GM23338 (cell line): ENCODE results near the gene AP1S2. TPM values are rescaled to one million over a fixed set of nuclear protein-coding genes. Genes with fewer than 3 reads are reported as not detected.

Experiments used
- ATAC-seq: fragments of 200-7000 bp; cut with Tn5 transposase; 3 replicates; pipeline ENCODE4 v1.9.1; 2020
- DNase-seq: peaks from one replicate; pipeline ENCODE4 v3.0.0-alpha.2; 2015; ENCODE audit warnings: low spot score
- H2AFZ ChIP-seq: fragments of 200-600 bp; sonication (generic); 2 replicates; pipeline ENCODE4 v1.8.0; 2016; ENCODE audit warnings: antibody characterized with exemption, mild to moderate bottlenecking, moderate library complexity
- H3F3A ChIP-seq: fragments of 200-600 bp; sonication (generic); replicated peaks from 2 replicates; pipeline ENCODE4 v1.8.0; 2017; ENCODE audit warnings: antibody characterized with exemption, mixed run types, low read depth
- H3K27ac ChIP-seq: fragments of 200-600 bp; sonication (generic); 2 replicates; pipeline ENCODE4 v1.6.1; 2016; ENCODE audit warnings: low read depth
- H3K27me3 ChIP-seq: fragments of 200-600 bp; sonication (generic); 2 replicates; pipeline ENCODE4 v1.8.0; 2016; ENCODE audit warnings: mild to moderate bottlenecking, mixed run types, moderate library complexity; ENCODE audit not compliant: insufficient read depth
- H3K36me3 ChIP-seq: fragments of 200-600 bp; sonication (generic); 2 replicates; pipeline ENCODE4 v1.8.0; 2016; ENCODE audit warnings: mild to moderate bottlenecking; ENCODE audit not compliant: insufficient read depth
- H3K4me1 ChIP-seq: fragments of 200-600 bp; sonication (generic); 2 replicates; pipeline ENCODE4 v1.8.0; 2016; ENCODE audit warnings: mild to moderate bottlenecking, moderate library complexity; ENCODE audit not compliant: insufficient read depth
- H3K4me2 ChIP-seq: fragments of 200-600 bp; sonication (generic); 2 replicates; pipeline ENCODE4 v1.7.1; 2017; ENCODE audit warnings: mixed run types
- H3K4me3 ChIP-seq: fragments of 200-600 bp; sonication (generic); 2 replicates; pipeline ENCODE4 v1.6.1; 2016; ENCODE audit warnings: mixed run types
- H3K79me2 ChIP-seq: fragments of 200-600 bp; sonication (generic); replicated peaks from 2 replicates; pipeline ENCODE4 v1.8.0; 2017; ENCODE audit warnings: mild to moderate bottlenecking; ENCODE audit not compliant: insufficient read depth
- H3K9me2 ChIP-seq: fragments of 200-600 bp; sonication (generic); 2 replicates; pipeline ENCODE4 v1.8.0; 2017; ENCODE audit not compliant: insufficient read depth
- H4K20me1 ChIP-seq: fragments of 200-600 bp; sonication (generic); replicated peaks from 2 replicates; pipeline ENCODE4 v1.8.0; 2017; ENCODE audit warnings: mild to moderate bottlenecking; ENCODE audit not compliant: insufficient read depth
- H3K27ac Mint-ChIP-seq: 2 replicates; pipeline ENCODE4 v1.8.0; 2020; ENCODE audit warnings: inconsistent platforms, mild to moderate bottlenecking, moderate library complexity, mixed read lengths
- H3K27me3 Mint-ChIP-seq: 3 replicates; pipeline ENCODE4 v1.8.0; 2022; ENCODE audit warnings: low read depth, mild to moderate bottlenecking, moderate library complexity, mixed read lengths, inconsistent platforms; ENCODE audit not compliant: insufficient read depth, poor library complexity
- H3K36me3 Mint-ChIP-seq: 3 replicates; pipeline ENCODE4 v1.8.0; 2021; ENCODE audit warnings: low read depth, mild to moderate bottlenecking, inconsistent platforms, moderate library complexity, mixed read lengths
- H3K4me1 Mint-ChIP-seq: 3 replicates; pipeline ENCODE4 v1.8.0; 2020; ENCODE audit warnings: mild to moderate bottlenecking, inconsistent platforms, mixed read lengths
- H3K4me3 Mint-ChIP-seq: 3 replicates; pipeline ENCODE4 v1.8.0; 2021; ENCODE audit warnings: moderate library complexity, mild to moderate bottlenecking, inconsistent platforms, mixed read lengths
- H3K9me3 Mint-ChIP-seq: 3 replicates; pipeline ENCODE4 v1.8.0; 2020; ENCODE audit warnings: moderate library complexity, mild to moderate bottlenecking, inconsistent platforms, mixed read lengths
- CREB1 ChIP-seq: fragments of 250-450 bp; sonication (Bioruptor Pico); IDR thresholded peaks from 2 replicates; pipeline ENCODE4 v1.5.0; 2020; ENCODE audit warnings: low read depth, mild to moderate bottlenecking, moderate library complexity
- CTCF ChIP-seq, 2 experiments: fragments of 200-600 bp in 1 of 2; sonication (generic) in 1 of 2; conservative IDR thresholded peaks; 2 replicates each; pipeline versions ENCODE4 v1.5.1 to v1.6.1; 2016 to 2017; ENCODE audit warnings: antibody characterized with exemption in 2 of 2, low read depth in 2 of 2, mild to moderate bottlenecking in 2 of 2, moderate library complexity in 1 of 2
- EZH2 ChIP-seq: fragments of 200-600 bp; sonication (generic); IDR thresholded peaks from one replicate; pipeline ENCODE4 v1.8.0; 2017; ENCODE audit warnings: antibody characterized with exemption, mild to moderate bottlenecking, low read depth; ENCODE audit not compliant: unreplicated experiment
- EZH2phosphoT487 ChIP-seq: fragments of 200-600 bp; sonication (generic); IDR thresholded peaks from one replicate; pipeline ENCODE4 v1.8.1; 2018; ENCODE audit warnings: antibody characterized with exemption; ENCODE audit not compliant: unreplicated experiment
- JUNB ChIP-seq: IDR thresholded peaks from one replicate; pipeline ENCODE4 v1.6.1; 2016; ENCODE audit warnings: antibody characterized with exemption; ENCODE audit not compliant: unreplicated experiment
- NANOG ChIP-seq: IDR thresholded peaks from 2 replicates; pipeline ENCODE4 v1.6.1; 2016; ENCODE audit warnings: antibody characterized with exemption, borderline replicate concordance
- POLR2AphosphoS5 ChIP-seq: IDR thresholded peaks from 2 replicates; pipeline ENCODE4 v1.6.1; 2016; ENCODE audit warnings: antibody characterized with exemption, low read depth
- STAT1 ChIP-seq: IDR thresholded peaks from one replicate; pipeline ENCODE4 v1.6.1; 2016; ENCODE audit warnings: antibody characterized with exemption; ENCODE audit not compliant: unreplicated experiment
- ZNF114 ChIP-seq: fragments of 250-450 bp; sonication (Bioruptor Pico); IDR thresholded peaks from 2 replicates; pipeline ENCODE4 v1.5.0; 2020; ENCODE audit warnings: mild to moderate bottlenecking, moderate library complexity
- ZNF331 ChIP-seq: fragments of 250-450 bp; sonication (Bioruptor Pico); IDR thresholded peaks from 2 replicates; pipeline ENCODE4 v1.5.0; 2020; ENCODE audit warnings: low read depth, mild to moderate bottlenecking, moderate library complexity
- ZNF462 ChIP-seq: fragments of 250-450 bp; sonication (Bioruptor Pico); IDR thresholded peaks from 2 replicates; pipeline ENCODE4 v1.5.0; 2020; ENCODE audit warnings: mild to moderate bottlenecking, moderate library complexity
- polyA plus RNA-seq: library from polyadenylated mRNA; unstranded; fragments of >200 nt; fragmentation: Nextera tagmentation; extraction: Ambion mirVana; gene quantifications from 2 replicates; pipeline ENCODE4 v1.2.1, GENCODE V29; 2016
- total RNA-seq: library from RNA; depleted of rRNA; stranded (reverse); fragments of >200 nt; shearing (Covaris generic); gene quantifications from 2 replicates; pipeline ENCODE4 v1.2.3, GENCODE V29; 2014
- TF ChIP-seq, protein P1 (sequence below): IDR thresholded peaks from 2 replicates; pipeline ENCODE4 v1.6.1; 2016; ENCODE audit warnings: antibody characterized with exemption
- TF ChIP-seq, protein P2 (sequence below): IDR thresholded peaks from one replicate; pipeline ENCODE4 v1.6.1; 2018; ENCODE audit warnings: antibody characterized with exemption; ENCODE audit not compliant: unreplicated experiment

The AP1S2 gene
- total and polyA plus RNA-seq, 2 experiments from 2014 or later, result 160 to 251 TPM

DNA sequence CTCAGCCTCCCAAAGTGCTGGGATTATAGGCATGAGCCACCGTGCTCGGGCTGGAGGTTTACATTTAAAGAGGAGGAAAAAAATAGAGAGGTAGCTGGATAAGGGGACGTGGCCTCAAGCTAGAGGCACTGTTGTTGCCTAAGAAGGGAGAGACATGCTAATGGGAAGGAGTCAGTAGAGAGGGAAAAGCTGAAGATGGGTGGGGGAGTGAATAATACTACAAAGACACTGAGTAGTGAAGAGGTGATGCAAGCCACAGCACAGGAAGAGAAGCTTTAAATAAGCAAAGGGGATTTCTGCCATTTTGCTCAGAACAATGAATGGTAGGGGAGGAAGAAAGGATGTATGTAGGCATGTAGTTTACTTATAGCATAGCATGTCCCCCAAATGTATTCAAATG is 11.5 kb upstream of the AP1S2 start:
- Histone ChIP-seq H3K79me2 (no peaks in the 10 kb centered on the region), H3K9me2 (no peaks in the 10 kb centered on the region), H3K27me3 (no peaks in the 10 kb centered on the region), H3K4me1 (no peaks in the 10 kb centered on the region), H3K27ac (no peak overlapping the region), H3K4me3 (no peak overlapping the region), H3K4me2 (no peak overlapping the region), H3K36me3 (no peaks in the 10 kb centered on the region), H4K20me1 (no peaks in the 10 kb centered on the region), H3F3A (no peaks in the 10 kb centered on the region), H2AFZ (no peak overlapping the region)
- H3K9me3 Mint-ChIP-seq, result no peaks in the 10 kb centered on the region; the same call in 2 of the 3 replicates
- no peak overlapping the region for H3K27ac Mint-ChIP-seq
- no peaks in the 10 kb centered on the region for H3K27me3 Mint-ChIP-seq
- H3K4me3 Mint-ChIP-seq, result no peak overlapping the region
- peaks cover 3% of the 10 kb centered on the region; the same call in 1 of the 3 replicates for H3K4me1 Mint-ChIP-seq
- ATAC-seq (no peak; the same call in 2 of the 3 replicates), DNase-seq (no peak)
- no peaks in the 10 kb centered on the region for H3K36me3 Mint-ChIP-seq
- TF ChIP-seq, protein P1, sequence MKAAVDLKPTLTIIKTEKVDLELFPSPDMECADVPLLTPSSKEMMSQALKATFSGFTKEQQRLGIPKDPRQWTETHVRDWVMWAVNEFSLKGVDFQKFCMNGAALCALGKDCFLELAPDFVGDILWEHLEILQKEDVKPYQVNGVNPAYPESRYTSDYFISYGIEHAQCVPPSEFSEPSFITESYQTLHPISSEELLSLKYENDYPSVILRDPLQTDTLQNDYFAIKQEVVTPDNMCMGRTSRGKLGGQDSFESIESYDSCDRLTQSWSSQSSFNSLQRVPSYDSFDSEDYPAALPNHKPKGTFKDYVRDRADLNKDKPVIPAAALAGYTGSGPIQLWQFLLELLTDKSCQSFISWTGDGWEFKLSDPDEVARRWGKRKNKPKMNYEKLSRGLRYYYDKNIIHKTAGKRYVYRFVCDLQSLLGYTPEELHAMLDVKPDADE, result no peak
- no peak for TF ChIP-seq CREB1 (CRISPR knock-in tag)
- no peak for TF ChIP-seq ZNF462 (CRISPR knock-in tag)
- TF ChIP-seq, protein P2, sequence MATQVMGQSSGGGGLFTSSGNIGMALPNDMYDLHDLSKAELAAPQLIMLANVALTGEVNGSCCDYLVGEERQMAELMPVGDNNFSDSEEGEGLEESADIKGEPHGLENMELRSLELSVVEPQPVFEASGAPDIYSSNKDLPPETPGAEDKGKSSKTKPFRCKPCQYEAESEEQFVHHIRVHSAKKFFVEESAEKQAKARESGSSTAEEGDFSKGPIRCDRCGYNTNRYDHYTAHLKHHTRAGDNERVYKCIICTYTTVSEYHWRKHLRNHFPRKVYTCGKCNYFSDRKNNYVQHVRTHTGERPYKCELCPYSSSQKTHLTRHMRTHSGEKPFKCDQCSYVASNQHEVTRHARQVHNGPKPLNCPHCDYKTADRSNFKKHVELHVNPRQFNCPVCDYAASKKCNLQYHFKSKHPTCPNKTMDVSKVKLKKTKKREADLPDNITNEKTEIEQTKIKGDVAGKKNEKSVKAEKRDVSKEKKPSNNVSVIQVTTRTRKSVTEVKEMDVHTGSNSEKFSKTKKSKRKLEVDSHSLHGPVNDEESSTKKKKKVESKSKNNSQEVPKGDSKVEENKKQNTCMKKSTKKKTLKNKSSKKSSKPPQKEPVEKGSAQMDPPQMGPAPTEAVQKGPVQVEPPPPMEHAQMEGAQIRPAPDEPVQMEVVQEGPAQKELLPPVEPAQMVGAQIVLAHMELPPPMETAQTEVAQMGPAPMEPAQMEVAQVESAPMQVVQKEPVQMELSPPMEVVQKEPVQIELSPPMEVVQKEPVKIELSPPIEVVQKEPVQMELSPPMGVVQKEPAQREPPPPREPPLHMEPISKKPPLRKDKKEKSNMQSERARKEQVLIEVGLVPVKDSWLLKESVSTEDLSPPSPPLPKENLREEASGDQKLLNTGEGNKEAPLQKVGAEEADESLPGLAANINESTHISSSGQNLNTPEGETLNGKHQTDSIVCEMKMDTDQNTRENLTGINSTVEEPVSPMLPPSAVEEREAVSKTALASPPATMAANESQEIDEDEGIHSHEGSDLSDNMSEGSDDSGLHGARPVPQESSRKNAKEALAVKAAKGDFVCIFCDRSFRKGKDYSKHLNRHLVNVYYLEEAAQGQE, result no peak
- no peak for TF ChIP-seq NANOG
- no peak for TF ChIP-seq ZNF114 (CRISPR knock-in tag)
- no peak for TF ChIP-seq JUNB
- TF ChIP-seq EZH2phosphoT487, result no peak
- no peak for TF ChIP-seq EZH2
- TF ChIP-seq ZNF331 (CRISPR knock-in tag), result no peak
- no peak for TF ChIP-seq POLR2AphosphoS5
- no peak for TF ChIP-seq STAT1
- TF ChIP-seq CTCF (conservative IDR thresholded peaks at IDR 0.05; ENCODE audit: low read depth in 2 of 2), result no peak
